ENCODE data around the gene OR8G1.
"Not testable (repeated sequence)": the region's sequence is repeated elsewhere in the genome, so short reads cannot be mapped to it uniquely, and the experiment has no call there.

The OR8G1 gene

DNA sequence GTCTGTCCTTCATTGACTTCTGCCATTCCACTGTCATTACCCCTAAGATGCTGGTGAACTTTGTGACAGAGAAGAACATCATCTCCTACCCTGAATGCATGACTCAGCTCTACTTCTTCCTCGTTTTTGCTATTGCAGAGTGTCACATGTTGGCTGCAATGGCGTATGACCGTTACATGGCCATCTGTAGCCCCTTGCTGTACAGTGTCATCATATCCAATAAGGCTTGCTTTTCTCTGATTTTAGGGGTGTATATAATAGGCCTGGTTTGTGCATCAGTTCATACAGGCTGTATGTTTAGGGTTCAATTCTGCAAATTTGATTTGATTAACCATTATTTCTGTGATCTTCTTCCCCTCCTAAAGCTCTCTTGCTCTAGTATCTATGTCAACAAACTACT lies 9.0 kb downstream of the OR8G1 start:
- not testable (repeated sequence) for DNase-seq

- DNase-seq = no peak
Measured at GRCh38 chr11:124256076-124256475, 15.2 kb downstream of the OR8G1 start, which contains the start of gene OR8G5. Gene OR8G5, plus strand, starts transcription at chr11:124256376. Its CDS starts 8,556 bp downstream, at chr11:124264932.

DNA sequence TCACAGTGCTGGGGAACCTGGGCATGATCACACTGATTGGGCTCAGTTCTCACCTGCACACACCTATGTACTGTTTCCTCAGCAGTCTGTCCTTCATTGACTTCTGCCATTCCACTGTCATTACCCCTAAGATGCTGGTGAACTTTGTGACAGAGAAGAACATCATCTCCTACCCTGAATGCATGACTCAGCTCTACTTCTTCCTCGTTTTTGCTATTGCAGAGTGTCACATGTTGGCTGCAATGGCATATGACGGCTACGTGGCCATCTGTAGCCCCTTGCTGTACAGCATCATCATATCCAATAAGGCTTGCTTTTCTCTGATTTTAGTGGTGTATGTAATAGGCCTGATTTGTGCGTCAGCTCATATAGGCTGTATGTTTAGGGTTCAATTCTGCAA lies 24.1 kb downstream of the OR8G1 start:
- not testable (repeated sequence) for DNase-seq

- not testable (repeated sequence) for DNase-seq
Measured at GRCh38 chr11:124270886-124271285, 30.0 kb downstream of the OR8G1 start.

DNA sequence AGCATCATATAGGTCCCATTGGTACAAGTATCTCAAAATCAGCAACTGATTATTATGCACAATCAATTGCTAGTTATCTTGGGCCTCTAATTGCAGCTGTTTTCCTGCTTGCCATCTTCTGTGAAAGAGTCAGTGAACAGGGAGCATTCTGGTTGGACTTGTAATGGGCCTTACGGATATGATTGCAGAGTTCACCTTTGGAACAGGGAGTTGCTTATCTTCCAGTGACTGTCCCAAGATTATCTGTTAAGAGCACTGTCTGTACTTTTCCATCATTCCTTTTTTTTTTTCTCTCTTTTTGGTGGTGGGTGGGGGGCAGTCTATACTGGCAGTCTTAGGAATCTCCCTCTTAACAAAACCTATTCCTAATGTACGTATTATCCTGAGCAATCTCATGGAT lies 33.1 kb downstream of the OR8G1 start:
- DNase-seq = no peak

- no peak for DNase-seq
Measured at GRCh38 chr11:124276081-124276480, 35.2 kb downstream of the OR8G1 start.

GRCh38 chr11:124277207-124277606 lies 36.3 kb downstream of the OR8G1 start:
- no peak for DNase-seq

GRCh38 chr11:124277804-124278203 lies 36.9 kb downstream of the OR8G1 start:
- DNase-seq = no peak

DNA sequence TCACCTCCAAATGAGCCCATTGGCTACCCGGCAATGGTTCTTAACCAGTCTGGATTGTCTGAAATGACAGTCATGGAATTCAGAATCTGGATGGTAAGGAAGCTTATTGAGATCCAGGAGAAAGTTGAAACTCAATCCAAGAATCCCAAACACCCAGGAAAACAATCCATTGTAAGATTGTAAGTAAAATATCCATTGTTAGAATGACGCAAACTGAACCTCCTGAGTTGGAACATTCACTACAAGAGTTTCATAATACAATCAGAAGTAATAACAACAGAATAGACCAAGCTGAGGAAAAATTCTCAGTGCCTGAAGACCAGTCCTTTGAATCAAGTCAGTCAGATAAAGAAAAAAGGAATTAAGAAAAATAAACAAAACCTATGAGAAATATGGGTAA lies 37.4 kb downstream of the OR8G1 start:
- no peak for DNase-seq

DNA sequence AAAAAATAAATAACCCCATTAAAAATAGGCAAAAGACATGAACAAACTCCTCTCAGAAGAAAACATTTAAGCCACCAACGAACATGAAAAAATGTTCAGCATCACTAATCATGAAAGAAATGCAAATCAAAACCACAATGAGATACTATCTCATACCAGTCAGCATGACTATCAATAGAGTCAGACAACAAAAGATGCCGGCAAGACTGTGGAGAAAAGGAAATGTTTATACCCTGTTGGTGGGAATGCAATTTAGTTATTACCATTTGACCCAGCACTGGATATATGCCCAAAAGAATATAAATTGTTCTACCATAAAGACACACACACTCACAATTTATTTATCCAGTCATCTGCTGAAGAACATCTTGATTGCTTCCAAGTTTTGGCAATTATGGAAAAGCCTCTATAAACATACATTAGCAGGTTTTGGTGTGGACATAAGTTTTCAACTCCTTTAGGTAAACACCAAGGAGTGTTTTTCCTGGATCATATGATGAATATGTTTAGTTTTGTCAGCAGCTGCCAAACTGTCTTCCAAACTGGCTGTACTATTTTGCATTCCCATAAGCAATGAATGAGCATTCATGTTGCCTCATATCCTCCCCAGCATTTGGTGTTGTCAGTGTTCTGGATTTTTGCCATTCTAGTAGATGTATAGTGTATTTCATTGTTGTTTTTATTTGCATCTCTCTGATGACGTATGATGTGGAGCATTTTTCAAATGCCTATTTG lies 44.9 kb downstream of the OR8G1 start:
- no peak for DNase-seq

- DNase-seq = no peak
Measured at GRCh38 chr11:124294687-124295086, 53.8 kb downstream of the OR8G1 start.

DNA sequence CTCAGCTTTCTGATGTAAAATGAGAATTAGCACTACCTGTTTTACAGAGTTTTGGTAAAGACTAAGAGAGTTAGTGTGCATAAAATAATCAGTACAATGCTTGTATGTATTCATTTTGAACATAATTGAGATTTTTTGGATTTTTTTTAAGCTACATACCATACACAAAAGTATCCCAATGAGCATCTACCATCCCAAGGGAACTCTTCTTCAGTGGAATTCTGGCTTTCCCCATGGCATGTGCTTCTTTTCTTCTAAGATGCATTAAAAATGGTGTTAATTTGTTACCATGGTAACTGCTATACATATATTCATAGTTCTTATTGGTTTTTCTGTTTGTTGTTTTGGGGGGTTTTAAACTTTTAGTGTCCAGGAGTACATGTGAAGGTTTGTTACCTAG lies 55.1 kb downstream of the OR8G1 start:
- no peak for DNase-seq

DNA sequence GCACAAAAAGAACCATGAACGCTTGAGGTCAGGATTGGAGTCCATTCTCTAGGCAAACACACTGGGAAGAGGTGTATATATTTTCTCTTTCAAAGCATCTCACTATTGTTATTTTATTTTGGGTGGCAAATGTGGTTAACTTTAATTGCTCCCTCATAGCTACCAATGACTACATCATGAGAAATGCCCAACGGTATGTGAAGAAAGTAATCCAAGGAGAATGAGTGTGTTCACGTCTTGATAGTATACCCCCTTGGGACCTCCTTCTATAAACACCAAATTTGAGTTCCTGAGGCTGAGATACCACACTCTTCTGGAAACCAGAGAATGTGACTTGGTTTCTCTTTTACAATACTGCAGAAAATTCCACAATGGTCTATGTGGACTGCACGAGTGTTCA lies 57.0 kb downstream of the OR8G1 start:
- DNase-seq = no peak

DNA sequence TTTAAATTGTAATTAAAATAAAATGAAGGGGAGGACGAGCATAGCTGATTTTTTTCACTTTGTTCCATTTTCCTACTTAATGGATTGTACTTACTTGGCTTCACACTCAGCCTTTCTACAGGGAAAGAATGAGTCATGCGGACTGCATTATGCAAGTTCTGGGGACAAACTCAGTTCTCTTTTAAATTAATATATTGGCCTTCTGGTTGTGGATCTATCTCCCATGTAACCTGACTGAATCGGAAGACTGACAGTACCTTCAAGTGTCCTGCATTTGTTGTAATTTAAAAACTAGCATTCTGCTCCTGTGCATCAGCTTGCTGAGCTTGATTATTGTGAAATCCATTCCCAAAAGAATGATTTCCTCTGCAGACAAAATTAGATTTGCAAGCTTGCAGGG lies 60.7 kb downstream of the OR8G1 start:
- DNase-seq = no peak

- no peak for DNase-seq
Measured at GRCh38 chr11:124302347-124303125, 61.6 kb downstream of the OR8G1 start.

Measured in NCI-H1092 treated with DMSO at 0.1 percent for 48 hours (cell line).